GM12878 (cell line): Measurements from ENCODE around the gene CDKL5. TPM values are rescaled to one million over a fixed set of nuclear protein-coding genes. Genes with fewer than 3 reads are reported as not detected.

Experiments
- ATAC-seq: fragments of 200-7000 bp; cut with Tn5 transposase; 3 replicates; pipeline ENCODE4 v1.9.1; 2020; ENCODE audit warnings: mild to moderate bottlenecking, moderate library complexity
- BruUV-seq: library from RNA; stranded (reverse); fragments of 400-500 nt; replicated peaks from 2 replicates; lab custom pipeline; 2021; lab: Mats Ljungman, UMichigan
- CTCF ChIA-PET: fragments of 300-600 bp; sonication (Branson Sonifier 250); formaldehyde crosslinking; extraction: SDS; loops from one replicate; lab custom pipeline; 2021; ENCODE audit warnings: inconsistent platforms; lab: Yijun Ruan, JAX
- POLR2A ChIA-PET: fragments of 350-600 bp; formaldehyde crosslinking; extraction: SDS; loops from one replicate; lab custom pipeline; 2021; ENCODE audit warnings: inconsistent platforms; lab: Charles Lee
- RAD21 ChIA-PET: fragments of 300-600 bp; sonication (Branson Sonifier 250); formaldehyde crosslinking; loops from one replicate; lab custom pipeline; 2023; ENCODE audit warnings: antibody characterized with exemption; ENCODE audit not compliant: unreplicated experiment; lab: Charles Lee
- SMC1A ChIA-PET: fragments of 300-600 bp; sonication (Branson Sonifier 250); formaldehyde crosslinking; loops from one replicate; lab custom pipeline; 2023; ENCODE audit not compliant: unreplicated experiment, uncharacterized antibody; lab: Charles Lee
- DNase-seq: peaks from one replicate; pipeline ENCODE4 v3.0.0-alpha.2; 2011; ENCODE audit warnings: low read depth, low spot score
- FAIRE-seq: peaks from 3 replicates; lab custom pipeline; 2011; peaks lifted over from hg19 to GRCh38; lab: Jason Lieb, UNC
- H2AFZ ChIP-seq: 2 replicates; pipeline ENCODE4 v1.6.0; 2011; ENCODE audit warnings: low read depth, low read length, control low read depth; ENCODE audit not compliant: control insufficient read depth
- H3K27ac ChIP-seq: 2 replicates; pipeline ENCODE4 v1.5.1; 2011; ENCODE audit warnings: control low read depth; ENCODE audit not compliant: control insufficient read depth, insufficient read depth
- H3K27me3 ChIP-seq, 2 experiments: replicated peaks in 1 of 2; 2 replicates each; pipeline versions ENCODE4 v1.6.0 to v1.6.1; 2011; ENCODE audit warnings: low read length in 1 of 2; ENCODE audit not compliant: control insufficient read depth in 2 of 2, insufficient read depth in 2 of 2
- H3K36me3 ChIP-seq, 2 experiments: 2 replicates each; pipeline ENCODE4 v1.5.1; 2011; ENCODE audit warnings: low read length in 1 of 2; ENCODE audit not compliant: control insufficient read depth in 2 of 2, insufficient read depth in 2 of 2
- H3K4me1 ChIP-seq: 2 replicates; pipeline ENCODE4 v1.6.1; 2011; ENCODE audit warnings: mild to moderate bottlenecking, low read length, moderate library complexity, mixed read lengths; ENCODE audit not compliant: control insufficient read depth, insufficient read depth
- H3K4me2 ChIP-seq: 2 replicates; pipeline ENCODE4 v1.6.0; 2011; ENCODE audit warnings: control low read depth; ENCODE audit not compliant: control insufficient read depth, insufficient read depth
- H3K4me3 ChIP-seq: fragments of 200-600 bp; sonication (generic); 2 replicates; pipeline ENCODE4 v1.5.1; 2016
- H3K79me2 ChIP-seq: 2 replicates; pipeline ENCODE4 v1.6.0; 2011; ENCODE audit warnings: low read length; ENCODE audit not compliant: control insufficient read depth, insufficient read depth
- H3K9ac ChIP-seq: 2 replicates; pipeline ENCODE4 v1.8.0; 2011; ENCODE audit warnings: low read length, control low read depth, mixed read lengths; ENCODE audit not compliant: control insufficient read depth, insufficient read depth
- H3K9me3 ChIP-seq: replicated peaks from 3 replicates; pipeline ENCODE4 v1.5.1; 2011; ENCODE audit warnings: mild to moderate bottlenecking, low read length; ENCODE audit not compliant: control insufficient read depth, insufficient read depth
- H4K20me1 ChIP-seq: 2 replicates; pipeline ENCODE4 v1.6.0; 2011; ENCODE audit not compliant: control insufficient read depth, insufficient read depth
- BMI1 ChIP-seq: fragments of 450-650 bp; IDR thresholded peaks from 2 replicates; pipeline ENCODE4 v1.6.1; 2016; ENCODE audit warnings: mild to moderate bottlenecking, moderate library complexity, borderline replicate concordance
- CBX5 ChIP-seq: sonication (generic); IDR thresholded peaks from 2 replicates; pipeline ENCODE4 v1.6.1; 2016; ENCODE audit warnings: low read depth, moderate library complexity, mild to moderate bottlenecking, inconsistent platforms
- CHD1 ChIP-seq: IDR thresholded peaks from 2 replicates; pipeline ENCODE4 v1.6.1; 2012; ENCODE audit warnings: low read depth, low read length, improper control_type of control experiment
- GATAD2B ChIP-seq: fragments of 450-650 bp; conservative IDR thresholded peaks from 2 replicates; pipeline ENCODE4 v1.6.1; 2017; ENCODE audit warnings: low read depth, mild to moderate bottlenecking, moderate library complexity
- IRF5 ChIP-seq: fragments of 450-650 bp; IDR thresholded peaks from 2 replicates; pipeline ENCODE4 v1.6.1; 2017; ENCODE audit warnings: borderline replicate concordance
- MTA3 ChIP-seq: IDR thresholded peaks from 2 replicates; pipeline ENCODE4 v1.6.1; 2012; ENCODE audit warnings: low read length, inconsistent platforms, borderline replicate concordance
- NFYA ChIP-seq: IDR thresholded peaks from 2 replicates; pipeline ENCODE4 v1.6.1; 2011; ENCODE audit warnings: low read depth, mild to moderate bottlenecking, low read length, improper control_type of control experiment, borderline replicate concordance
- POLR2AphosphoS5 ChIP-seq: IDR thresholded peaks from 2 replicates; pipeline ENCODE4 v1.6.1; 2011; ENCODE audit warnings: mild to moderate bottlenecking, low read length, inconsistent platforms
- SIN3A ChIP-seq: IDR thresholded peaks from 2 replicates; pipeline ENCODE4 v1.6.1; 2012; ENCODE audit warnings: low read depth, low read length, improper control_type of control experiment
- SKIL ChIP-seq: fragments of 450-650 bp; IDR thresholded peaks from 2 replicates; pipeline ENCODE4 v1.6.1; 2017; ENCODE audit warnings: mild to moderate bottlenecking, low read depth, inconsistent platforms; ENCODE audit not compliant: poor library complexity, severe bottlenecking
- SREBF2 ChIP-seq: IDR thresholded peaks from 2 replicates; pipeline ENCODE4 v1.6.1; 2012; ENCODE audit warnings: mild to moderate bottlenecking, low read length
- TAF1 ChIP-seq: IDR thresholded peaks from 2 replicates; pipeline ENCODE4 v1.6.1; 2011; ENCODE audit warnings: mild to moderate bottlenecking, low read depth, low read length, borderline replicate concordance
- TBL1XR1 ChIP-seq: IDR thresholded peaks from 2 replicates; pipeline ENCODE4 v1.6.1; 2012; ENCODE audit warnings: low read depth, low read length, improper control_type of control experiment
- TCF7 ChIP-seq: IDR thresholded peaks from 2 replicates; pipeline ENCODE4 v1.6.1; 2014; ENCODE audit warnings: antibody characterized with exemption, borderline replicate concordance
- ZBED1 ChIP-seq: IDR thresholded peaks from 2 replicates; pipeline ENCODE4 v1.6.1; 2016; ENCODE audit warnings: borderline replicate concordance
- ZNF274 ChIP-seq: IDR thresholded peaks from one replicate; pipeline ENCODE4 v1.8.0; 2011; ENCODE audit not compliant: insufficient read length, insufficient read depth
- WGBS: methylation state at CpG from one replicate; pipeline ENCODE4 v1.1.6; 2016; ENCODE audit warnings: low lambda C conversion rate; ENCODE audit not compliant: insufficient replicate concordance, insufficient coverage; ENCODE audit errors: missing lambda C conversion rate; 5-methylcytosine and 5-hydroxymethylcytosine counted together
- in situ Hi-C: fragments of 300-500 bp; cut with MboI; formaldehyde crosslinking; loops from 9 replicates; pipeline ENCODE4 v1.14.3; 2018; ENCODE audit warnings: mixed read lengths
- intact Hi-C: fragments of 100-400 bp; cut with micrococcal nuclease; formaldehyde crosslinking; loops from one replicate; pipeline ENCODE4 v1.14.2; 2022; ENCODE audit not compliant: unreplicated experiment
- polyA plus RNA-seq, 11 experiments: library from polyadenylated mRNA; depleted of rRNA in 4 of 11; unstranded in 6 of 11; stranded (reverse) in 5 of 11; fragments of >200 nt; fragmentation: Nextera tagmentation in 4 of 11; fragmentation: Illumina TruSeq in 1 of 11; extraction: Ambion mirVana in 4 of 11; extraction: Trizol in 1 of 11; gene quantifications; 1 replicate in 1 of 11; 2 replicates in 10 of 11; pipeline versions ENCODE4 v1.2.1 to v1.2.3, GENCODE V29; 2011 to 2016; ENCODE audit warnings: inconsistent platforms in 2 of 11, missing spikeins in 2 of 11, low read depth in 1 of 11
- total RNA-seq, 4 experiments: library from RNA; depleted of rRNA in 3 of 4; stranded (reverse); fragments of >200 nt in 3 of 4; fragmentation: Illumina TruSeq in 1 of 4; extraction: Trizol in 1 of 4; gene quantifications; 2 replicates each; pipeline versions ENCODE4 v1.2.1 to v1.2.3, GENCODE V29; 2013 to 2021

The CDKL5 gene
- total and polyA plus RNA-seq, 10 of the 15 experiments (the other 5 are each of a cell fraction or from before 2014, with no cell fraction given), result 1.4 to 14.5 (median 6.3) TPM

- H3K9me3 ChIP-seq, result no peaks in the 10 kb centered on the region
- no peak overlapping the region for H3K27ac ChIP-seq
- no peak overlapping the region for H3K4me2 ChIP-seq
- POLR2A ChIA-PET, result no interaction called here
- RAD21 ChIA-PET, result no interaction called here
- H2AFZ ChIP-seq, result no peak overlapping the region
- SMC1A ChIA-PET, result no interaction called here
- H3K79me2 ChIP-seq, result no peaks in the 10 kb centered on the region
- 61% methylated on average over 4 of the region's 4 CpGs for WGBS
- in situ Hi-C loops (no loop called here), intact Hi-C loops (no loop called here)
- FAIRE-seq (no peak), DNase-seq (no peak), ATAC-seq (no peak)
- no peak overlapping the region for H3K4me3 ChIP-seq
- H3K4me1 ChIP-seq, result peaks cover 5% of the 10 kb centered on the region; the same call in 1 of the 2 replicates
- no peaks in the 10 kb centered on the region; a peak in 1 of 4 replicates for H3K36me3 ChIP-seq
- H3K9ac ChIP-seq, result no peak overlapping the region
- no peaks in the 10 kb centered on the region for H4K20me1 ChIP-seq
- CTCF ChIA-PET, result interaction anchor here (1.0 kb wide), 1 partner anchor 726 kb away, joined by 3 read pairs; no protein-coding TSS in a partner anchor
- H3K27me3 ChIP-seq, result no peaks in the 10 kb centered on the region
- BruUV-seq, result no TSS peak
- no peak for TF ChIP-seq CHD1
- no peak for TF ChIP-seq CBX5
- TF ChIP-seq SKIL, result no peak
- no peak for TF ChIP-seq GATAD2B
- no peak for TF ChIP-seq SIN3A
- TF ChIP-seq TCF7, result no peak
- TF ChIP-seq MTA3, result no peak
- no peak for TF ChIP-seq NFYA
- TF ChIP-seq TBL1XR1, result no peak
- no peak for TF ChIP-seq IRF5
- TF ChIP-seq TAF1, result no peak
- no peak for TF ChIP-seq POLR2AphosphoS5
- TF ChIP-seq SREBF2, result no peak
- no peak for TF ChIP-seq ZNF274
- TF ChIP-seq BMI1, result no peak
- no peak for TF ChIP-seq ZBED1
- TF ChIP-seq, all 136 proteins: peak for 0
These were observed 182.6 kb downstream of the CDKL5 start for GRCh38 chrX:18607966-18608365.
